Neural progenitor cell (in vitro differentiated cells): Measurements from ENCODE around the gene LAMA2.

Experiments
- CTCF ChIP-seq: fragments of 200-600 bp; sonication (generic); IDR thresholded peaks from 2 replicates; pipeline ENCODE4 v1.5.1; 2017; ENCODE audit warnings: antibody characterized with exemption, mild to moderate bottlenecking
- EZH2 ChIP-seq: fragments of 200-600 bp; sonication (generic); IDR thresholded peaks from 2 replicates; pipeline ENCODE4 v1.6.1; 2017; ENCODE audit warnings: antibody characterized with exemption, mild to moderate bottlenecking, moderate library complexity

- TF ChIP-seq CTCF (no peak), EZH2 (no peak)
Measured at GRCh38 chr6:129179283-129179682, 296.3 kb downstream of the LAMA2 start.
